Right lobe of liver (tissue), 4 donors: ENCODE results near the gene GPNMB.

Source experiments
- CTCF ChIP-seq, 4 donors: fragments of 200-600 bp in 3 of 4; fragments of 450-650 bp in 1 of 4; IDR thresholded peaks; one replicate each; pipeline versions ENCODE4 v1.5.1 to v1.8.0; 2016 to 2022; ENCODE audit warnings: antibody characterized with exemption in 4 of 4, mild to moderate bottlenecking in 2 of 4
- POLR2A ChIP-seq: fragments of 450-650 bp; IDR thresholded peaks from one replicate; pipeline ENCODE4 v1.6.1; 2017; ENCODE audit warnings: antibody characterized with exemption, mild to moderate bottlenecking
- donor health status: DM: no; HTN: no; CAD: no.
- donor health status: DM: no; HTN: no; CAD: no.
- donor health status: DM: no; HTN: yes; CAD: no.

GRCh38 chr7:23226844-23227450 lies 19.6 kb upstream of the GPNMB start:
- TF ChIP-seq CTCF (IDR thresholded peaks at IDR 0.05) (no peak), POLR2A (no peak)
